Common myeloid progenitor, CD34-positive (primary cell): ENCODE measurements around the gene TNIP2.
A peak's percentile ranks its signal among the peaks of the same experiment; 100 is the strongest.
"Not testable (repeated sequence)": the region's sequence is repeated elsewhere in the genome, so short reads cannot be mapped to it uniquely, and the experiment has no call there.

Source experiments
- CTCF ChIA-PET: fragments of 350-600 bp; sonication (Branson Sonifier 250); formaldehyde crosslinking; loops from one replicate; lab custom pipeline; 2021; ENCODE audit warnings: antibody characterized with exemption; lab: Charles Lee
- POLR2A ChIA-PET: fragments of 350-600 bp; sonication (Branson Sonifier 250); formaldehyde crosslinking; loops from one replicate; lab custom pipeline; 2021; ENCODE audit warnings: antibody characterized with exemption; lab: Charles Lee
- DNase-seq, 3 donors: peaks; one replicate each; pipeline versions ENCODE4 v3.0.0 to v3.0.0-alpha.2; 2013
- H3K27ac ChIP-seq, 2 experiments: 1 replicate in 1 of 2; 2 replicates in 1 of 2; pipeline ENCODE4 v1.7.0; 2013; ENCODE audit warnings: inconsistent platforms in 2 of 2, low read length in 2 of 2, mild to moderate bottlenecking in 2 of 2, low read depth in 1 of 2, moderate library complexity in 1 of 2; ENCODE audit not compliant: severe bottlenecking in 2 of 2, insufficient read depth in 1 of 2, poor library complexity in 1 of 2
- H3K27me3 ChIP-seq, 5 experiments: replicated peaks in 2 of 5; 1 replicate in 3 of 5; 2 replicates in 2 of 5; pipeline versions ENCODE4 v1.6.1 to v1.7.0; 2013; ENCODE audit warnings: low read length in 4 of 5, mild to moderate bottlenecking in 2 of 5, moderate library complexity in 2 of 5, inconsistent platforms in 1 of 5; ENCODE audit not compliant: insufficient read depth in 5 of 5, control insufficient read depth in 4 of 5
- H3K36me3 ChIP-seq, 4 experiments: 1 replicate in 2 of 4; 2 replicates in 2 of 4; pipeline versions ENCODE4 v1.6.1 to v1.7.0; 2013; ENCODE audit warnings: low read length in 3 of 4, control low read depth in 1 of 4, mild to moderate bottlenecking in 1 of 4; ENCODE audit not compliant: control insufficient read depth in 4 of 4, insufficient read depth in 4 of 4
- H3K4me1 ChIP-seq, 4 experiments: 1 replicate in 3 of 4; 2 replicates in 1 of 4; pipeline versions ENCODE4 v1.6.1 to v1.7.1; 2013; ENCODE audit warnings: low read length in 3 of 4, mild to moderate bottlenecking in 3 of 4, control low read depth in 1 of 4, inconsistent platforms in 1 of 4, moderate library complexity in 1 of 4; ENCODE audit not compliant: control insufficient read depth in 4 of 4, insufficient read depth in 4 of 4; ENCODE audit errors: control extremely low read depth in 1 of 4
- H3K4me3 ChIP-seq, 7 experiments: 1 replicate in 4 of 7; 2 replicates in 3 of 7; pipeline versions ENCODE4 v1.5.1 to v1.7.0; 2013; ENCODE audit warnings: mild to moderate bottlenecking in 7 of 7, low read length in 6 of 7, moderate library complexity in 6 of 7, inconsistent platforms in 2 of 7, low read depth in 2 of 7, control low read depth in 1 of 7; ENCODE audit not compliant: insufficient read depth in 4 of 7, control insufficient read depth in 1 of 7; ENCODE audit errors: extremely low read depth in 1 of 7
- H3K9me3 ChIP-seq, 5 experiments: 1 replicate in 4 of 5; 2 replicates in 1 of 5; pipeline versions ENCODE4 v1.6.1 to v1.7.1; 2013; ENCODE audit warnings: low read length in 4 of 5, mild to moderate bottlenecking in 2 of 5, inconsistent platforms in 1 of 5, low read depth in 1 of 5, moderate library complexity in 1 of 5; ENCODE audit not compliant: control insufficient read depth in 4 of 5, insufficient read depth in 2 of 5; ENCODE audit errors: control extremely low read depth in 1 of 5
- WGBS: methylation state at CpG from one replicate; pipeline ENCODE4 v1.1.5; 2013; ENCODE audit not compliant: insufficient coverage; 5-methylcytosine and 5-hydroxymethylcytosine counted together

TNIP2 gene

GRCh38 chr4:2767705-2768074, 11.6 kb upstream of the TNIP2 start:
- CTCF ChIA-PET = interaction anchor here (0.6 to 3.2 kb wide), 4 partner anchors 8 to 35 kb away, joined by 3 to 7 read pairs (median 3); no protein-coding TSS in a partner anchor
- H3K27me3 ChIP-seq = no peaks in the 10 kb centered on the region
- WGBS = 88% methylated on average over 11 of the region's 11 CpGs
- H3K4me3 ChIP-seq = no peak overlapping the region
- POLR2A ChIA-PET = no interaction called here
- peaks cover 0 to 2% (median 0%) of the 10 kb centered on the region in 5 experiments for H3K9me3 ChIP-seq
- DNase-seq = no peak
- H3K4me1 ChIP-seq = peaks cover 4 to 25% (median 19%) of the 10 kb centered on the region in 4 experiments
- no peaks in the 10 kb centered on the region for H3K36me3 ChIP-seq
- no peak overlapping the region for H3K27ac ChIP-seq

GRCh38 chr4:2767046-2767704, 11.0 kb upstream of the TNIP2 start:
- no peak overlapping the region for H3K27ac ChIP-seq
- no peak for DNase-seq
- H3K4me3 ChIP-seq = no peak overlapping the region
- peaks cover 4 to 26% (median 19%) of the 10 kb centered on the region in 4 experiments for H3K4me1 ChIP-seq
- peaks cover 0 to 2% (median 0%) of the 10 kb centered on the region in 5 experiments for H3K9me3 ChIP-seq
- WGBS = 94% methylated on average over 3 of the region's 5 CpGs
- H3K36me3 ChIP-seq = no peaks in the 10 kb centered on the region
- H3K27me3 ChIP-seq = no peaks in the 10 kb centered on the region
- ChIA-PET POLR2A (interaction anchor here (0.7 kb wide), 1 partner anchor 51 kb away, joined by 3 read pairs; no protein-coding TSS in a partner anchor), CTCF (interaction anchor here (0.6 to 3.2 kb wide), 3 partner anchors 9 to 19 kb away, joined by 3 to 7 read pairs (median 3); no protein-coding TSS in a partner anchor)

- DNase-seq = no peak
- POLR2A ChIA-PET = no interaction called here
- Histone ChIP-seq H3K4me3 (no peak overlapping the region), H3K27me3 (no peaks in the 10 kb centered on the region), H3K9me3 (peaks cover 0 to 2% (median 0%) of the 10 kb centered on the region in 5 experiments), H3K4me1 (peaks cover 1 to 27% (median 17%) of the 10 kb centered on the region in 4 experiments), H3K27ac (no peak overlapping the region), H3K36me3 (no peaks in the 10 kb centered on the region)
- whole genome bisulfite sequencing = 94% methylated on average over 10 of the region's 12 CpGs
- CTCF ChIA-PET = interaction anchor here (0.9 to 3.2 kb wide), 3 partner anchors 20 to 188 kb away, joined by 3 to 7 read pairs (median 3); no protein-coding TSS in a partner anchor
These were observed 9.8 kb upstream of the TNIP2 start for GRCh38 chr4:2765832-2766526.

GRCh38 chr4:2763511-2763967, 7.4 kb upstream of the TNIP2 start:
- no peak for DNase-seq
- ChIA-PET POLR2A (interaction anchor here (0.8 to 1.3 kb wide), 2 partner anchors 55 to 74 kb away, joined by 3 to 4 read pairs; no protein-coding TSS in a partner anchor), CTCF (interaction anchor here (0.7 to 3.7 kb wide), 27 partner anchors 8 to 190 kb away, joined by 3 to 23 read pairs (median 4); partner anchors contain the start of gene TNIP2)
- no peaks in the 10 kb centered on the region for H3K9me3 ChIP-seq
- no peaks in the 10 kb centered on the region for H3K36me3 ChIP-seq
- no peaks in the 10 kb centered on the region for H3K27me3 ChIP-seq
- 45% methylated on average over 19 of the region's 23 CpGs for WGBS
- no peak overlapping the region for H3K27ac ChIP-seq
- H3K4me3 ChIP-seq = peak overlapping the region; percentile 13 to 75 (median 49)
- peaks cover 0 to 24% (median 18%) of the 10 kb centered on the region in 4 experiments for H3K4me1 ChIP-seq

- DNase-seq, H3K27ac ChIP-seq, H3K36me3 ChIP-seq, H3K27me3 ChIP-seq, H3K4me3 ChIP-seq, H3K9me3 ChIP-seq: not testable (repeated sequence)
- ChIA-PET CTCF (interaction anchor here (0.7 to 3.7 kb wide), 26 partner anchors 8 to 193 kb away, joined by 3 to 23 read pairs (median 4); no protein-coding TSS in a partner anchor), POLR2A (interaction anchor here (0.8 to 1.3 kb wide), 2 partner anchors 22 to 75 kb away, joined by 3 to 4 read pairs; no protein-coding TSS in a partner anchor)
- 96% methylated on average over 36 of the region's 42 CpGs for WGBS
- H3K4me1 ChIP-seq = peaks cover 0 to 24% (median 18%) of the 10 kb centered on the region in 4 experiments
These were observed 6.6 kb upstream of the TNIP2 start for GRCh38 chr4:2762486-2763370.

- no peak for DNase-seq
- ChIA-PET POLR2A (interaction anchor here (1.3 kb wide), 1 partner anchor 22 kb away, joined by 4 read pairs; no protein-coding TSS in a partner anchor), CTCF (interaction anchor here (0.6 to 3.7 kb wide), 20 partner anchors 9 to 194 kb away, joined by 3 to 23 read pairs (median 4); no protein-coding TSS in a partner anchor)
- H3K27ac ChIP-seq = no peak overlapping the region
- H3K4me3 ChIP-seq = no peak overlapping the region
- H3K36me3 ChIP-seq = no peaks in the 10 kb centered on the region
- H3K9me3 ChIP-seq = no peaks in the 10 kb centered on the region
- peaks cover 0 to 24% (median 18%) of the 10 kb centered on the region in 4 experiments for H3K4me1 ChIP-seq
- WGBS = 94% methylated on average over 5 of the region's 5 CpGs
- H3K27me3 ChIP-seq = no peaks in the 10 kb centered on the region
These were observed 5.9 kb upstream of the TNIP2 start for GRCh38 chr4:2762048-2762447.
